ENCODE measurements around the gene RAB3B.

RAB3B gene

DNA sequence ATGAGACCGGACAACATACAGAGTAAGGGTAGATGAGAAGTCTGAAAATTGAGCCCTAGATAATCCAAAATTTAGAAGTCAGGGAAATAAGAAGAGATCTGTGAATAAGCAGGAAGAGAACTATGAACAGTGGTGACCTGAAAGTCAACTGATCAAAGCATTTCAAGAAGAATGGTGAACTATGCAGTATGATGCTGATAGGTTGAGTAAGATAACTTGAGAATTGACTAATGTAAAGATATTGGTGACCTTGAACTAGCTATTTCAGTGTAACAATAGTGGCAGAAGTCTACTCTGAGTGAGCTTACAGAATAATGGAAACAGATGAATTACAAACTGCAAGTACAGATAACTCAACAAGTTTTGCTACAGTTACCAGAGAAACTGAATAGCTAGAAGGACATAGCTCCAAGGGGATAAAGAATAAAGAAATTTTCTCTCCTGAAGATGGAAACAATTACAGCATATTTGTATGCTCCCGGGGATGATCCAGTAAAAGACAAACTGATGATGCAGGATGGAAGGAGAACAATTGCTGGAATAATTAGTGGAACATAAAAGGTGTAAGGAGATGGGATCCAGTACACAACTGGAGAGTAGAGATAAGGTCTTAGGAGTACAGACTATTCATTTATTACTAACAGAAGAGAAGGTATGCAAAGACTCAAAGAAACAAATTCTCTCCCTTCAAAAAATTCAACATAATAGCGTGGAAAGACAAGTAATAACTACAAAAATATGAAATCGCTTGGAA, 122.8 kb downstream of the RAB3B start:
- peak in 1 of 2 donors; percentile 22 for ATAC-seq

DNA sequence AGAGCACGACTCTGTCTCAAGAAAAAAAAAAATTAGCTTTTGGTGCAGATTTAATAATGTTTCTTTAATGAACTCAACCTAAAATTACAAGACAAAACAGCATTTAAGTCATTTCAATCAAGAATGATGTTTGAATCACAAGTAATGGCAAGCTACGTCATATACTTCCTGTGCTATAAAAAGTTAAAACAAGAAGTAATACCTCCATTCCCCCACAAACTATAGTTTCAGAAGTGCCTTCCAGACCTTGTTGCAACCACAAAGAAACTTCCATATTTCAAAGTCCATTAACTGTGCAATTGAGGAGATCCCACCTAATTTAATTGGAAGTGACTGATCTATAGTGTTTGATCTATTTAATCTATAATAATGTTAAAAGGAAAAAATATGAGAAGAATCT, 127.1 kb downstream of the RAB3B start:
- no peak for ATAC-seq

- peak in 1 of 2 donors; percentile 13 for ATAC-seq
These were observed 128.8 kb downstream of the RAB3B start for GRCh38 chr1:51861669-51862068.

DNA sequence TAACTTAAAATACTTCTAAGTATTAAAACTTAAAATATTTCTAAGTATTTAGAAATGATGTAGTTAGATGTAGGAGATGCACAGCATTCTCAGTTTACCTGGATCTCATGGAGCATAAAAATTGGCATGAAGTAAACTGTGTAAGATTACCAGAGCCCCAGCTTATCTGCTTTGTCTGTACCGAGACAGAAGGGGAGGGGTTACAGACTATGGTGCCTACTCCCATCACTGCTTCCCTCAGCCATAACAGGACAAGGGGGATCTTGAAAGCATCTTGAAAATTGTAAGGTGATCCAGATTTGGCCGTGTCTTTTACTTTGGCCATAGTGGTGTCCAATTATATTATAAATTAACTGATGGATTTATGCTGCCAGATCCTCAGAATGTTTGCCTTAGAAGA, 130.8 kb downstream of the RAB3B start:
- no peak for ATAC-seq

- no peak for ATAC-seq
These were observed 131.2 kb downstream of the RAB3B start for GRCh38 chr1:51859333-51859732.

DNA sequence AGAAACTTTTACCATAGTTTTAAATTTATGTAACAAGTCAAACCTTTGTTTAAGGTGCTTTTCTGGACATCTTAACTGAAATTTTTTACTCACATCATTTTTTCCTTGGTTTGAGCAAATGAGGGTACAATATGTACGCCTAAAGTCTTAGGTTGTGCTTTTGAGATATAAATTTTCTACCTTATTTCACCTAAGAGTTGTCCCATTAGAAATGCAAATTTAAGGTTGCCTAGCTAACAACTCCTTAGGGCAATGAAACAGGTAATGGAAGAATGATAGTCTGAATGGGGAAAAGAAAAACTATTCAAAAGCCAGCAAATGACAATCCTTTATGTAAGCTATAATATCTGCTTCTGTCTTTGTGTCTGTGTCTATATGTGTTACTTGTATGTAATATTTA, 131.6 kb downstream of the RAB3B start:
- no peak for ATAC-seq
